Gastroesophageal sphincter (tissue), 3 donors: ENCODE results near the gene DPF3.

ENCODE experiments used
- POLR2A ChIP-seq, 2 donors: fragments of 450-650 bp; IDR thresholded peaks; one replicate each; pipeline ENCODE4 v1.6.1; 2017; ENCODE audit warnings: antibody characterized with exemption in 2 of 2, mild to moderate bottlenecking in 2 of 2, moderate library complexity in 1 of 2
- TF ChIP-seq, protein P1 (sequence below), 4 experiments: fragments of 200-600 bp in 2 of 4; fragments of 450-650 bp in 2 of 4; sonication (generic) in 1 of 4; IDR thresholded peaks; one replicate each; pipeline ENCODE4 v1.5.1; 2017 to 2019; ENCODE audit warnings: antibody characterized with exemption in 4 of 4, mild to moderate bottlenecking in 2 of 4, moderate library complexity in 2 of 4

DNA sequence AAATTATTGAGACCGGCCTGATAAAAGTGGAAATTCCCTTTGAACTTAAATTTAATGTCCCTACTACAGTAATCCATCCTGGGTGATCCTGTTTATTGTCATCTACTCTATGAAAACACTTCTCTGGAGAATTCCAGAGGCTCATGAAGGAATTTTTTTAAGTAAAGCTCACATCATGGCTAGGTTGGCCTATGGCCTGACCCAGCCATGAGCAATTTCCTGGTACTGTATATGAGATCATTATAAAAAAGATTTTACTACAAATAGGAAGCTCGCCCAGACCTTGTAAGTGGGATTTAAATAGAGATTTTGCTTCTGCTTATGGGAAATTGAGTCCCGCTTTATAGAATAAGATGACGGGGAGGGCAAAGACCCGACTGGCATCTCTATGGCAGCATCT, 215.5 kb downstream of the DPF3 start:
- TF ChIP-seq, protein P1, sequence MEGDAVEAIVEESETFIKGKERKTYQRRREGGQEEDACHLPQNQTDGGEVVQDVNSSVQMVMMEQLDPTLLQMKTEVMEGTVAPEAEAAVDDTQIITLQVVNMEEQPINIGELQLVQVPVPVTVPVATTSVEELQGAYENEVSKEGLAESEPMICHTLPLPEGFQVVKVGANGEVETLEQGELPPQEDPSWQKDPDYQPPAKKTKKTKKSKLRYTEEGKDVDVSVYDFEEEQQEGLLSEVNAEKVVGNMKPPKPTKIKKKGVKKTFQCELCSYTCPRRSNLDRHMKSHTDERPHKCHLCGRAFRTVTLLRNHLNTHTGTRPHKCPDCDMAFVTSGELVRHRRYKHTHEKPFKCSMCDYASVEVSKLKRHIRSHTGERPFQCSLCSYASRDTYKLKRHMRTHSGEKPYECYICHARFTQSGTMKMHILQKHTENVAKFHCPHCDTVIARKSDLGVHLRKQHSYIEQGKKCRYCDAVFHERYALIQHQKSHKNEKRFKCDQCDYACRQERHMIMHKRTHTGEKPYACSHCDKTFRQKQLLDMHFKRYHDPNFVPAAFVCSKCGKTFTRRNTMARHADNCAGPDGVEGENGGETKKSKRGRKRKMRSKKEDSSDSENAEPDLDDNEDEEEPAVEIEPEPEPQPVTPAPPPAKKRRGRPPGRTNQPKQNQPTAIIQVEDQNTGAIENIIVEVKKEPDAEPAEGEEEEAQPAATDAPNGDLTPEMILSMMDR (IDR thresholded peaks at IDR 0.05) = no peak
- TF ChIP-seq POLR2A (IDR thresholded peaks at IDR 0.05) = no peak
